ENCODE results near the gene WDR90.

DNA sequence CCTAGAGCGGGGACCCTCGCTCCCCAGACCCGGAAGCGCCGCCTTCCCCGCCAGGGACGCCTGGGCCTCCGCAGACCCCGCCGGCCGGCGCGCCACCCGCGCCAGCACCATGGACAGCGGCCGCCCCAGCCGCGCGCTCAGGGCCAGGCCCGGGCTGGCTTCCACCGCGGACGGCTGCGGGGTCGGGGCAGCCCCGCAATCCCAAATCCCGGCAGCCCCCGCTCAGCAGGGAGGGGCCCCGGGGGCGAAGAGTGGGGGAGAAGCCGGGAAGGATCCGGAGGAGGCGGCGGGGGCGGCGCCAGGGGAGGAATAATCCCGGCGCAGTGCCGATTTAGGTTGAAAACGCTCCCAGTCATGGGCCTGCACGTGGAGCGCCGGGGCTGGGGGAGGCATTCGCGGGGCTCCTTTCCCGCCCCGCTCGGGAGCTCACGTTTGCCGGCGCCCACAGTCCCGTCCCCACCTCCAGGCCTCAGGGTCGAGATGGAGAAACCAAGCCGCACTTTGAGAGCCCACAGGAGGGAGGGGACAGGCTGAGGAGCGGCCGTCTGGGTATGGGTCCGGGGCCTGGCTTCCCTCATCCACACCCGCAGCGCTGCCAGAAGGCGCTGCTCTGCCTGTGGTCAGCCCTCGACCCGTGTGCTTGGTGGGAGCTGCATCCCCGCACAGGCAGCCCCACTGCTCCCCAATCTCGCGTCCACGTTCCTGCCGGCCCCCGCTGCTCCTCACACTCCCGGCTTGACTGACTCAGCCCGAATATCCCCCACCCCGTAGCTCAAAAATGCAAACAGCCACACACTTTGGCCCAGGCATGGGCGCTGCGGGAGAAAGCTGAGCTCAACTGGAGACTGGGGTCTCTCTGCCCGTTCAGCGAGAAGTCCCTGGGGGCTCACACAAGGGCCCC is 51.8 kb downstream of the WDR90 start:
- TF ChIP-seq, protein P1, sequence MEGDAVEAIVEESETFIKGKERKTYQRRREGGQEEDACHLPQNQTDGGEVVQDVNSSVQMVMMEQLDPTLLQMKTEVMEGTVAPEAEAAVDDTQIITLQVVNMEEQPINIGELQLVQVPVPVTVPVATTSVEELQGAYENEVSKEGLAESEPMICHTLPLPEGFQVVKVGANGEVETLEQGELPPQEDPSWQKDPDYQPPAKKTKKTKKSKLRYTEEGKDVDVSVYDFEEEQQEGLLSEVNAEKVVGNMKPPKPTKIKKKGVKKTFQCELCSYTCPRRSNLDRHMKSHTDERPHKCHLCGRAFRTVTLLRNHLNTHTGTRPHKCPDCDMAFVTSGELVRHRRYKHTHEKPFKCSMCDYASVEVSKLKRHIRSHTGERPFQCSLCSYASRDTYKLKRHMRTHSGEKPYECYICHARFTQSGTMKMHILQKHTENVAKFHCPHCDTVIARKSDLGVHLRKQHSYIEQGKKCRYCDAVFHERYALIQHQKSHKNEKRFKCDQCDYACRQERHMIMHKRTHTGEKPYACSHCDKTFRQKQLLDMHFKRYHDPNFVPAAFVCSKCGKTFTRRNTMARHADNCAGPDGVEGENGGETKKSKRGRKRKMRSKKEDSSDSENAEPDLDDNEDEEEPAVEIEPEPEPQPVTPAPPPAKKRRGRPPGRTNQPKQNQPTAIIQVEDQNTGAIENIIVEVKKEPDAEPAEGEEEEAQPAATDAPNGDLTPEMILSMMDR (IDR thresholded peaks at IDR 0.05; ENCODE audit: insufficient read depth, low read depth, low read length): no peak
- TF ChIP-seq EZH2 (IDR thresholded peaks at IDR 0.05; ENCODE audit: insufficient read depth, low read length): peak; percentile 50
